HFF-Myc (cell line): ENCODE results near the gene PDE4B.

Experiments used
- DNase-seq: peaks from one replicate; pipeline ENCODE4 v3.0.0-alpha.2; 2011; ENCODE audit warnings: low read depth; ENCODE audit errors: extremely low read depth
- H3K4me3 ChIP-seq: replicated peaks from 2 replicates; pipeline ENCODE4 v1.5.1; 2011; ENCODE audit warnings: low read depth, mild to moderate bottlenecking, control low read depth, low read length
- TF ChIP-seq, protein P1 (sequence below): IDR thresholded peaks from 2 replicates; pipeline ENCODE4 v1.5.1; 2012; ENCODE audit warnings: mild to moderate bottlenecking, low read depth, low read length, control low read depth; ENCODE audit errors: missing control alignments

PDE4B gene

DNA sequence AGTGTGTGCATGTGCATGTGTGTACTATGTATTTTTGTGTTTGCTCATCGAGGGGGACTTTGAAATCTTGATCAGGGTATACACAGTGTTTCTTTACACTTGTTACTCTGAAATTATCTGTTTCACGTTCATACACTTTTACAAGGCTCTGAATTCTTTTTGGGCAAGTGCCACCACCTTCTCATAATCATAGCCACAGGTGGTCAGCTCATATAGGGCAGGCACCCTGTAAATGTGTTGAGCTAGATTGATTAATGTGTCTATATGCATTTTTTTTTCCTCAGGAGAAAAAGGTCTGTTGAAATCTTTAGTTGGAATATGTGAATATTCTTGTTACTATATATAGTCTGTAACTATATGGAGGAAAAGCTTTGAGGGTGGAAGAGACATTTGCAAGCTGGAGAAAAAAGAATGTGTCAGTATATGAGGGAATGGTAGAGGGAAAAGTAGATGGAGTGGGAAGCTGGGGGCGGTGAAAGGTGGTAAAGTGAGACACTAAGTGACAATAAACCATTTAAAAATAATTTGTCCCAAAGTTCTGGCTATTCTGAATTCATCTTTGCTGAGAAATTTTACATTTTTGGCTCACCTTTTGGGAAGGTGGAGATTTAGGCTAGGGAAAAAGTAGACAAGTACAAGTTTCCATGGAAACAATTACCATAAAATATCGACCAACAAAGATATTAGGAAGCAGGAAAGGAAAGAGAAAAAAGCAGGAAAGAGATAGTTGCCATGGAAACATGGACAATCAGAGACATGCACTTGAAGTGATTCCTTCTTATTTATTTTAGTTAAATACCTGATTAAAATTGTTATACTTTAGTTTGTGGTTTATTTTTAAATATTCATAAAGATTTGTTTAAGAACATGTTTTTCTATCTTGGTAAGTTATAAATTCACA lies 277.5 kb downstream of the PDE4B start:
- no peak for DNase-seq

DNA sequence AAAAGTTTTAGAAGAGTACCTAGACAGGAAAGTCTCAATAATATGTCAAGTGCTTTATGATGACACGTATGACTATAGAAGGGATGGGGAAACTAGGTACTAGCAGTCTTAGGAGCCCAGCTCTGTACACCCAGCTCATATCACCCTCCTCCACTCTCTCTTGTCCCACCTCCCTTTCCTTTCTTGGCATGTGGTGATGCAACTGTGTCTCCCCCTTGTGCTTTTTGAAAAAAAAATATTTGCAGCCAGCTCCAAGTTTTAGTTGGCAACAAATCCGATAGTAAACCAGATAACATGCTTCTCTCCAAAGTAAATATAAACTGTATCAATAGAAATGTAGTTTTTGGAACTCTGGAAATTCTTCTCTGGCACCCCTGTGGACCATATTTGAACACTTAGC lies 280.7 kb downstream of the PDE4B start:
- TF ChIP-seq, protein P1, sequence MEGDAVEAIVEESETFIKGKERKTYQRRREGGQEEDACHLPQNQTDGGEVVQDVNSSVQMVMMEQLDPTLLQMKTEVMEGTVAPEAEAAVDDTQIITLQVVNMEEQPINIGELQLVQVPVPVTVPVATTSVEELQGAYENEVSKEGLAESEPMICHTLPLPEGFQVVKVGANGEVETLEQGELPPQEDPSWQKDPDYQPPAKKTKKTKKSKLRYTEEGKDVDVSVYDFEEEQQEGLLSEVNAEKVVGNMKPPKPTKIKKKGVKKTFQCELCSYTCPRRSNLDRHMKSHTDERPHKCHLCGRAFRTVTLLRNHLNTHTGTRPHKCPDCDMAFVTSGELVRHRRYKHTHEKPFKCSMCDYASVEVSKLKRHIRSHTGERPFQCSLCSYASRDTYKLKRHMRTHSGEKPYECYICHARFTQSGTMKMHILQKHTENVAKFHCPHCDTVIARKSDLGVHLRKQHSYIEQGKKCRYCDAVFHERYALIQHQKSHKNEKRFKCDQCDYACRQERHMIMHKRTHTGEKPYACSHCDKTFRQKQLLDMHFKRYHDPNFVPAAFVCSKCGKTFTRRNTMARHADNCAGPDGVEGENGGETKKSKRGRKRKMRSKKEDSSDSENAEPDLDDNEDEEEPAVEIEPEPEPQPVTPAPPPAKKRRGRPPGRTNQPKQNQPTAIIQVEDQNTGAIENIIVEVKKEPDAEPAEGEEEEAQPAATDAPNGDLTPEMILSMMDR: no peak
- DNase-seq: no peak
- H3K4me3 ChIP-seq: no peak overlapping the region

More for the DNA sequence above, 277.5 kb downstream of the PDE4B start:
- H3K4me3 ChIP-seq: no peak overlapping the region
- TF ChIP-seq, protein P1: no peak

DNA sequence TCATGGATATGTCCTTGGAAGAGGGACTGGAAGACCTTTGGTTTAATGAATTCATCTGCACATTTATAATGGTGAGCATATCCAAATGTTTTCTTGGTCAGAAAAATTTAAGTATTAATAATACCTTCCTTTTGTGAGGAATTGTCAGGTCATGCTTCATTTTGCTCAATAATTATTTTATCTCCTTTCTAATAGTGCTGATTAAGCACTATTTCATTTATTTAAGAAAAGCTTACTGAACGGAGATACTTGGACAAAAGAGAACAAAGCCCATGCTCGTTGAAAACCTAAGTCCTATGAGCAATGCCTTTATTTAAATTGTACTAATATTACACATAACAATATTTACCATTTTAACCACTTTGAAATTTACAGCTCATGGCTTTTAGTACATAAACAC lies 281.5 kb downstream of the PDE4B start:
- H3K4me3 ChIP-seq: no peak overlapping the region
- TF ChIP-seq, protein P1: no peak
- no peak for DNase-seq

DNA sequence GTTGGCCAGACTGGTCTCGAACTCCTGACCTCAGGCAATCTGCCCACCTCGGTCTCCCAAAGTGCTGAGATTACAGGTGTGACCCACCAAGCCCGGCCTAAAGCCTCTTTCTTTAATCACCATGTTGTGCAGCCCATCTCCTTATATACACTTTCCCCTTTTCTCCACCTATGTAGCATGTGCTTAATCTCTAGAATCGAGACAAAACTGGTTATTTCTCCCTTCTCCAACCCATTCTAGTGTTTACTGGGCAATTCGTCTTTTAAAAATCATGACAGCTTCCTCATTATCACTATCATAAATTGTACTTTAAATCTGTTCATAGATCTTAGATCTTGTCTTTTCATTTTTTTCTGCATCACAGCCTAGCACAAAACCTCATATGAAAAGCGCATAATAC lies 285.7 kb downstream of the PDE4B start:
- TF ChIP-seq, protein P1: no peak
- H3K4me3 ChIP-seq: no peak overlapping the region
- no peak for DNase-seq

GRCh38 chr1:66083003-66083402 lies 290.3 kb downstream of the PDE4B start:
- DNase-seq: no peak
- H3K4me3 ChIP-seq: no peak overlapping the region
- TF ChIP-seq, protein P1: no peak

GRCh38 chr1:66084442-66084841 lies 291.7 kb downstream of the PDE4B start:
- no peak overlapping the region for H3K4me3 ChIP-seq
- DNase-seq: no peak
- TF ChIP-seq, protein P1: no peak

- TF ChIP-seq, protein P1: no peak
- DNase-seq: no peak
- H3K4me3 ChIP-seq: no peak overlapping the region
Observed at GRCh38 chr1:66085600-66085999, 292.9 kb downstream of the PDE4B start.
